ENCODE data around the gene MYL4. TPM values are rescaled to one million over a fixed set of nuclear protein-coding genes. Genes with fewer than 3 reads are reported as not detected.
"Not testable (repeated sequence)": the region's sequence is repeated elsewhere in the genome, so short reads cannot be mapped to it uniquely, and the experiment has no call there.

MYL4 gene
- total RNA-seq, 3 donors from 2014 or later (not counting 1 experiment from before 2014, with no cell fraction given) = 0.33 TPM; not detected in 2

DNA sequence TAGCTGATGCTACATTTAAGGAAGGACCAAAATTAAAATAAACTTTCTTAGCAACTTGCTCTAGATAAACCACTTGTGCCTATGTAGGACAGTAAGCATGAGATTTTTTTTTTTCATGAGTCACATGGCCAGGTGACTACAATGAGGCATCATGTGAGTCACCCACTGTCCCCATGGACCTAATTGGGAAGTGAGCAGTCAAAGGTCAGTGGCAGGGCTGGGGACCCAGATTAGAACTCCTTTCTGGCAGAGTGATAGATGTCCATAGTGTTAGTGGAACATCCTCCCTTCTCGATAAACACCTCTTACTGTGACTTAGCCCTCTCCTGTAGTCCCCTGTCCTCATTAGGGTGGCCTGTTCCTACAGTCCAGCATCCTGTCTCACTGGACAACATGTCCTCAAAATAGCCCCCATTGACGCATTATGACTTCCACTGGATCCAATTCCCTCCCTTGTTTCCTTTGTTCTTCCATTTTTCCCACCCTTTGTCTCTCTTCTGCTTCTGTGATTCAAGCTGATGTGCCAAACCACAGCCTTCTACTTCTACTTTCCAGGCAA is 56.9 kb downstream of the MYL4 start:
- peaks cover 6% of the 10 kb centered on the region for H3K9me3 ChIP-seq (ENCODE audit: control insufficient read depth, insufficient read depth, low read length)
- no peak for ATAC-seq
- no peak overlapping the region for H3K4me3 ChIP-seq (ENCODE audit: low read length)
- WGBS (ENCODE audit: insufficient coverage) = 88% methylated on average over 2 of the region's 2 CpGs
- no peak overlapping the region for H3K4me3 Mint-ChIP-seq
- no peaks in the 10 kb centered on the region for H3K27me3 ChIP-seq (ENCODE audit: control insufficient read depth, insufficient read depth, low read length)
- peaks cover 6 to 11% of the 10 kb centered on the region in 2 donors for H3K27me3 Mint-ChIP-seq (ENCODE audit: low read depth in 2 of 2)
- H3K9me3 Mint-ChIP-seq = no peaks in the 10 kb centered on the region
- H3K27ac Mint-ChIP-seq = no peak overlapping the region
- no peaks in the 10 kb centered on the region for H3K36me3 ChIP-seq (ENCODE audit: control insufficient read depth, insufficient read depth, low read length)
- no peak for DNase-seq
- no peak overlapping the region for H3K27ac ChIP-seq (ENCODE audit: low read length)
- H3K36me3 Mint-ChIP-seq = no peaks in the 10 kb centered on the region
- H3K4me1 ChIP-seq (ENCODE audit: control insufficient read depth, insufficient read depth, low read length) = no peaks in the 10 kb centered on the region
- TF ChIP-seq, protein P1, sequence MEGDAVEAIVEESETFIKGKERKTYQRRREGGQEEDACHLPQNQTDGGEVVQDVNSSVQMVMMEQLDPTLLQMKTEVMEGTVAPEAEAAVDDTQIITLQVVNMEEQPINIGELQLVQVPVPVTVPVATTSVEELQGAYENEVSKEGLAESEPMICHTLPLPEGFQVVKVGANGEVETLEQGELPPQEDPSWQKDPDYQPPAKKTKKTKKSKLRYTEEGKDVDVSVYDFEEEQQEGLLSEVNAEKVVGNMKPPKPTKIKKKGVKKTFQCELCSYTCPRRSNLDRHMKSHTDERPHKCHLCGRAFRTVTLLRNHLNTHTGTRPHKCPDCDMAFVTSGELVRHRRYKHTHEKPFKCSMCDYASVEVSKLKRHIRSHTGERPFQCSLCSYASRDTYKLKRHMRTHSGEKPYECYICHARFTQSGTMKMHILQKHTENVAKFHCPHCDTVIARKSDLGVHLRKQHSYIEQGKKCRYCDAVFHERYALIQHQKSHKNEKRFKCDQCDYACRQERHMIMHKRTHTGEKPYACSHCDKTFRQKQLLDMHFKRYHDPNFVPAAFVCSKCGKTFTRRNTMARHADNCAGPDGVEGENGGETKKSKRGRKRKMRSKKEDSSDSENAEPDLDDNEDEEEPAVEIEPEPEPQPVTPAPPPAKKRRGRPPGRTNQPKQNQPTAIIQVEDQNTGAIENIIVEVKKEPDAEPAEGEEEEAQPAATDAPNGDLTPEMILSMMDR (IDR thresholded peaks at IDR 0.05) = no peak
- intact Hi-C loops (cut with micrococcal nuclease) = no loop called here
- H3K4me1 Mint-ChIP-seq = no peaks in the 10 kb centered on the region

DNA sequence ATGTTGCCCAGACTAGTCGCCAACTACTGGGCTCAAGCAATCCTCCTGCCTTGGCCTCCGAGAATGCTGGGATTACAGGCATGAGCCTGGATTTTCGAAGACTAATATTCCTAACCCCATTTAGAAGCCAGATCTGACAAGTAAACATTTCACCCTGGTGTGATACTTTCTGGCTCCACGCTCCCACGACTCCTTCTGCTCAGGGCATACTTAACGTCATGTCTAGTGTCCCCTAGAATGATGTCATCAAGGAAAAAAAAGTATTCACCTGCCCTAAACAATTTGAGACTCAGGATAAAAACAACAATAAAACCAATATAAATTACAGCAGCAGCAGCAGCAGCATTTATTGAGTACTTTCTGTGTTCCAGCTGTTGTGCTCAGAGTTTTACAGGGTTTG is 57.6 kb downstream of the MYL4 start:
- ATAC-seq (no peak), DNase-seq (no peak)
- H3K4me3 Mint-ChIP-seq = no peak overlapping the region
- Histone ChIP-seq H3K27ac (ENCODE audit: low read length) (no peak overlapping the region), H3K4me1 (ENCODE audit: control insufficient read depth, insufficient read depth, low read length) (no peaks in the 10 kb centered on the region), H3K9me3 (ENCODE audit: control insufficient read depth, insufficient read depth, low read length) (peaks cover 6% of the 10 kb centered on the region), H3K36me3 (ENCODE audit: control insufficient read depth, insufficient read depth, low read length) (no peaks in the 10 kb centered on the region), H3K27me3 (ENCODE audit: control insufficient read depth, insufficient read depth, low read length) (no peaks in the 10 kb centered on the region), H3K4me3 (ENCODE audit: low read length) (no peak overlapping the region)
- peaks cover 6 to 8% of the 10 kb centered on the region in 2 donors for H3K27me3 Mint-ChIP-seq (ENCODE audit: low read depth in 2 of 2)
- H3K36me3 Mint-ChIP-seq = no peaks in the 10 kb centered on the region
- TF ChIP-seq, protein P1 (IDR thresholded peaks at IDR 0.05) = no peak
- no peaks in the 10 kb centered on the region for H3K4me1 Mint-ChIP-seq
- no peak overlapping the region for H3K27ac Mint-ChIP-seq
- 82% methylated on average over 6 of the region's 6 CpGs for WGBS (ENCODE audit: insufficient coverage)
- intact Hi-C loops (cut with micrococcal nuclease) = no loop called here
- H3K9me3 Mint-ChIP-seq = no peaks in the 10 kb centered on the region

DNA sequence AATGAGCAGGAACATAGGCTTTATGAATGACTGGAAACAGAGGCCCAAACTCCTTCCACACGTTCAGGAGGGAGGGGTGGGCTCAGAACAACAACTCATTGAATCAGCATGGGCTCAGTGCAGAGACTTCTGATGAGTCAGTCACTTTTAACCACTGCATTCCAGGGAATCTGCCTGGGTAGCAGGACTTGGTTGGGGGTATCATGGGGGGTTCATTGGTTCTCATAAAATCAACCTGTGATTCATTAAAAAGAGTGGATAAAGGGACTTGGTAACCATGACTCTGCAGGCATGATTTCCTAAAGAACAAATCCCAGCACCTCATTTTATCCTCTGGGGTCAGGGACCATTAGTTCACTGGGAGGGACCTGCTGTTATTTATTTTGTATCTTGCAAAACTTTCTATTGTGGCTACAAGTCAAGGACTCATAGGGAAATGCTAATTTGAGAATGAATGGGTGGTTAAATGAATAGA is 58.2 kb downstream of the MYL4 start:
- no peak for ATAC-seq
- H3K4me1 ChIP-seq (ENCODE audit: control insufficient read depth, insufficient read depth, low read length) = no peaks in the 10 kb centered on the region
- TF ChIP-seq, protein P1 (IDR thresholded peaks at IDR 0.05) = no peak

DNA sequence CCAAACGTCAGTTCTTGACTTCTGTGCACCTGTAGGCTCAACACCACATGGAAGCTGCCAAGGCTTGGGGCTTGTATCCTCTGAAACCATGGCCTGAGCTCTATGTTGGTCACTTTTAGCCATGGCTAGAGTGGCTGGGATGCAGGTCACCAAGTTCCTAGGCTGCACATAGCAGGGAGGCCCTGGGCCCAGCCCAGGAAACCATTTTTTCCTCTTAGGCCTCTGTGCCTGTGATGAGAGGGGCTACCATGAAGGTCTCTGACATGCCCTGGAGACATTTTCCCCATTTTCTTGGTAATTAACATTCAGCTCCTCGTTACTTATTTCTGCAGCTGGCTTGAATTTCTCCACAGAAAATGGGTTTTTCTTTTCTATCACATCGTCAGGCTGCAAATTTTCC is 59.8 kb downstream of the MYL4 start:
- H3K27ac Mint-ChIP-seq; H3K27ac ChIP-seq (ENCODE audit: low read length); H3K9me3 ChIP-seq (ENCODE audit: control insufficient read depth, insufficient read depth, low read length); H3K36me3 Mint-ChIP-seq; H3K4me3 Mint-ChIP-seq; H3K9me3 Mint-ChIP-seq; H3K27me3 Mint-ChIP-seq (ENCODE audit: low read depth in 2 of 2); H3K4me3 ChIP-seq (ENCODE audit: low read length); ATAC-seq; H3K4me1 Mint-ChIP-seq; H3K27me3 ChIP-seq (ENCODE audit: control insufficient read depth, insufficient read depth, low read length); H3K36me3 ChIP-seq (ENCODE audit: control insufficient read depth, insufficient read depth, low read length); DNase-seq; intact Hi-C loops (cut with micrococcal nuclease); H3K4me1 ChIP-seq (ENCODE audit: control insufficient read depth, insufficient read depth, low read length): not testable (repeated sequence)
- 81% methylated on average over 3 of the region's 3 CpGs for WGBS (ENCODE audit: insufficient coverage)

More for the DNA sequence above, 58.2 kb downstream of the MYL4 start:
- intact Hi-C loops (cut with micrococcal nuclease) = no loop called here
- no peak overlapping the region for H3K4me3 ChIP-seq (ENCODE audit: low read length)
- peaks cover 6% of the 10 kb centered on the region for H3K9me3 ChIP-seq (ENCODE audit: control insufficient read depth, insufficient read depth, low read length)
- no peak for DNase-seq
- H3K27ac ChIP-seq (ENCODE audit: low read length) = no peak overlapping the region
- Mint-ChIP-seq H3K4me1 (no peaks in the 10 kb centered on the region), H3K4me3 (no peak overlapping the region), H3K9me3 (no peaks in the 10 kb centered on the region), H3K27ac (no peak overlapping the region), H3K36me3 (no peaks in the 10 kb centered on the region), H3K27me3 (ENCODE audit: low read depth in 2 of 2) (peaks cover 5 to 6% of the 10 kb centered on the region in 2 donors)
- H3K27me3 ChIP-seq (ENCODE audit: control insufficient read depth, insufficient read depth, low read length) = no peaks in the 10 kb centered on the region
- WGBS (ENCODE audit: insufficient coverage) = 100% methylated on average over 1 of the region's 1 CpG
- no peaks in the 10 kb centered on the region for H3K36me3 ChIP-seq (ENCODE audit: control insufficient read depth, insufficient read depth, low read length)

DNA sequence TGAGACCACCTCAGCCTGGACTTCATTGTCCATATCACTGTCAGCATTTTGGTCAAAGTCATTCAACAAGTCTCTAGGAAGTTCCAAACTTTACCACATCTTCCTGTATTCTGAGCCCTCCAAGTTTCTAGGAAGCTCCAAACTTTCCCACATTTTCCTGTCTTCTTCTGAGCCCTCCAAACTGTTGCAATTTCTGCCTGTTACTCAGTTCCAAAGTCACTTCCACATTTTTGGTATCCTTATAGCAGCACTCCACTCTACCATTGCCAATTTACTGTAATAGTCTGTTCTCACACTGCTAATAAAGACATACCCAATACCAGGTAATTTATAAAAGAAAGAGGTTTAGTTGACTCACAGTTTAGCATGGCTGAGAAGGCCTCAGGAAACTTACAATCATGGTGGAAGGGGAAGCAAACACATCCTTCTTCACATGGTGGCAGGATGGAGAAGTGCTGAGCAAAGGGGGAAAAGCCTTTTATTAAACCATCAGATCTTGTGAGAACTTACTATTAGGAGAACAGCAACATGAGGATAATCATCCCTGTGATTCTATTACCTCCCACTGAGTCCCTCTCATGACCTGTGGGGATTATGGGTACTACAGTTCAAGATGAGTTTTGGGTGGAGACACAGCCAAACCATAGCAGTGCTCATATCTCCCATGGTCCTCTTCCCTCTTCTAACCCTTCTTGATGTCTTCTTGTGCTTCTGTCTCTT is 60.6 kb downstream of the MYL4 start:
- not testable (repeated sequence) for ATAC-seq, H3K9me3 Mint-ChIP-seq, DNase-seq

More for the DNA sequence above, 60.6 kb downstream of the MYL4 start:
- H3K9me3 ChIP-seq (ENCODE audit: control insufficient read depth, insufficient read depth, low read length); H3K27ac ChIP-seq (ENCODE audit: low read length); H3K36me3 ChIP-seq (ENCODE audit: control insufficient read depth, insufficient read depth, low read length); H3K27ac Mint-ChIP-seq; intact Hi-C loops (cut with micrococcal nuclease); H3K4me1 ChIP-seq (ENCODE audit: control insufficient read depth, insufficient read depth, low read length); H3K4me1 Mint-ChIP-seq; H3K4me3 Mint-ChIP-seq; H3K27me3 ChIP-seq (ENCODE audit: control insufficient read depth, insufficient read depth, low read length); H3K4me3 ChIP-seq (ENCODE audit: low read length); H3K36me3 Mint-ChIP-seq: not testable (repeated sequence)
- peaks cover 6 to 13% of the 10 kb centered on the region in 2 donors for H3K27me3 Mint-ChIP-seq (ENCODE audit: low read depth in 2 of 2)

Measured in natural killer cell (primary cell).